ENCODE data around the gene HIPK2. TPM values are rescaled to one million over a fixed set of nuclear protein-coding genes. Genes with fewer than 3 reads are reported as not detected.
"Not testable (repeated sequence)": the region's sequence is repeated elsewhere in the genome, so short reads cannot be mapped to it uniquely, and the experiment has no call there.

The HIPK2 gene
- total and polyA plus RNA-seq, 10 of the 15 experiments (the other 5 are each of a cell fraction or from before 2014, with no cell fraction given), result 1.7 to 39.0 (median 9.4) TPM

GRCh38 chr7:139613971-139614411 lies 163.8 kb downstream of the HIPK2 start (continued):
- TF ChIP-seq TBL1XR1 (IDR thresholded peaks at IDR 0.05; ENCODE audit: low read depth, low read length), result no peak
- no peak for TF ChIP-seq EGR1 (IDR thresholded peaks at IDR 0.05; ENCODE audit: borderline replicate concordance in 1 of 2, low read depth in 2 of 2, low read length in 2 of 2)
- TF ChIP-seq RBBP5 (conservative IDR thresholded peaks at IDR 0.05), result no peak
- TF ChIP-seq MTA3 (IDR thresholded peaks at IDR 0.05; ENCODE audit: borderline replicate concordance, low read length), result no peak
- no peak for TF ChIP-seq RAD51 (IDR thresholded peaks at IDR 0.05)
- no peak for TF ChIP-seq POLR2AphosphoS2 (IDR thresholded peaks at IDR 0.05; ENCODE audit: low read depth, low read length)
- no peak for TF ChIP-seq ZBTB33 (IDR thresholded peaks at IDR 0.05)

DNA sequence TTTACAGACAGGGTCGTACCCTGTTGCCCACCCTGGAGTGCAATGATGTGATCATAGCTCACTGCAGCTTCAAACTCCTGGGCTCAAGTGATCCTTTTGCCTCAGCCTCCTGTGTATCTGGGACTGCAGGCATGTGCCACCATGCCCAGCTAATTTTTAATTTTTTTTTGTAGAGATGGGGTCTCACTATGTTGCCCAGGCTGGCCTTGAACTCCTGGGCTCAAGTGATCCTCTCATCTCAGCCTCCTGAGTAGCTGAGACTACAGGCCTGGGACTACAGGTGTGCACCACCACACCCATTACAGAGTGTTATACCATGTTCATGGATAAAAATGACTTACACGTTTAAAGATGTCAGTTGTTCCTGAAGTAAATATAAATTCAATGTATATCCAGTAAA lies 166.2 kb downstream of the HIPK2 start:
- ATAC-seq, POLR2A ChIA-PET: not testable (repeated sequence)

More for the DNA sequence above, 166.2 kb downstream of the HIPK2 start:
- H3K4me2 ChIP-seq (ENCODE audit: control insufficient read depth, insufficient read depth); H3K27ac ChIP-seq (ENCODE audit: control insufficient read depth, insufficient read depth); H3K79me2 ChIP-seq (ENCODE audit: control insufficient read depth, insufficient read depth, low read length); H3K4me1 ChIP-seq (ENCODE audit: control insufficient read depth, insufficient read depth, low read length); BruUV-seq (replicated peaks); H3K9me3 ChIP-seq (replicated peaks; ENCODE audit: control insufficient read depth, insufficient read depth, low read length); H3K9ac ChIP-seq (ENCODE audit: control insufficient read depth, insufficient read depth, low read length); H4K20me1 ChIP-seq (ENCODE audit: control insufficient read depth, insufficient read depth); FAIRE-seq; H3K4me3 ChIP-seq; RAD21 ChIA-PET (ENCODE audit: unreplicated experiment); H2AFZ ChIP-seq (ENCODE audit: control insufficient read depth, low read depth, low read length); intact Hi-C loops (cut with micrococcal nuclease; ENCODE audit: unreplicated experiment); DNase-seq (ENCODE audit: low read depth, low spot score); H3K27me3 ChIP-seq (replicated peaks in 1 of 2; ENCODE audit: control insufficient read depth in 2 of 2, insufficient read depth in 2 of 2, low read length in 1 of 2); in situ Hi-C loops (cut with MboI); H3K36me3 ChIP-seq (ENCODE audit: control insufficient read depth in 2 of 2, insufficient read depth in 2 of 2, low read length in 1 of 2): not testable (repeated sequence)
- WGBS (ENCODE audit: insufficient coverage, insufficient replicate concordance, low lambda C conversion rate, missing lambda C conversion rate), result 72% methylated on average over 2 of the region's 2 CpGs
- CTCF ChIA-PET, result interaction anchor here (3.2 kb wide), 1 partner anchor 10 kb away, joined by 13 read pairs; no protein-coding TSS in a partner anchor
- SMC1A ChIA-PET (ENCODE audit: uncharacterized antibody, unreplicated experiment), result interaction anchor here (1.3 kb wide), 1 partner anchor 10 kb away, joined by 3 read pairs; no protein-coding TSS in a partner anchor

All from GM12878 (cell line).